ENCODE data around the gene ADAM12.

The ADAM12 gene

DNA sequence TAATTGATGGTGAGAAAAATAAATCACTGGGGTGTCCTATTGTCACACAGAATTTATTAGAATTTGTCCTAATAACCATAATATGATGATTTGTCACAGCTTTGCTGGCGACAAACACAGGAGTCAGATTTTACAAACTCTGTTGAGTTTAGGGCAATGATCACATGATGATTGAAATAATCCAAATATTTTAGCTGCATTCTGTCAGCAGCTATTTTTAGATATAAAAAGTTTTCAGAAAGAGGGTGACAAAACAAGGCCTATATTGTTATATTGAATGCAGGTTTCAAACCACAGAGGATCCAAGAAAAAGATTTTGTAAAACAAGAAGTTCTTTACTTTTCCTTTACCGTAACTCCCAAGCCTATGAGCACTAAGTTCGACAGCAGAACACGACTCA, 178.8 kb downstream of the ADAM12 start:
- H3K36me3 ChIP-seq (replicated peaks; ENCODE audit: low read depth, low read length) = no peaks in the 10 kb centered on the region
- H4K20me1 ChIP-seq (ENCODE audit: insufficient read depth, low read length) = no peaks in the 10 kb centered on the region
- H3K4me1 ChIP-seq (ENCODE audit: low read length) = no peaks in the 10 kb centered on the region
- H3K4me3 ChIP-seq (ENCODE audit: low read length) = no peak overlapping the region
- H3K9ac ChIP-seq (ENCODE audit: low read length) = no peak overlapping the region
- no peaks in the 10 kb centered on the region for H3K79me2 ChIP-seq (ENCODE audit: low read length)
- no peak for TF ChIP-seq EZH2phosphoT487 (IDR thresholded peaks at IDR 0.05; ENCODE audit: low read depth)
- TF ChIP-seq, protein P1, sequence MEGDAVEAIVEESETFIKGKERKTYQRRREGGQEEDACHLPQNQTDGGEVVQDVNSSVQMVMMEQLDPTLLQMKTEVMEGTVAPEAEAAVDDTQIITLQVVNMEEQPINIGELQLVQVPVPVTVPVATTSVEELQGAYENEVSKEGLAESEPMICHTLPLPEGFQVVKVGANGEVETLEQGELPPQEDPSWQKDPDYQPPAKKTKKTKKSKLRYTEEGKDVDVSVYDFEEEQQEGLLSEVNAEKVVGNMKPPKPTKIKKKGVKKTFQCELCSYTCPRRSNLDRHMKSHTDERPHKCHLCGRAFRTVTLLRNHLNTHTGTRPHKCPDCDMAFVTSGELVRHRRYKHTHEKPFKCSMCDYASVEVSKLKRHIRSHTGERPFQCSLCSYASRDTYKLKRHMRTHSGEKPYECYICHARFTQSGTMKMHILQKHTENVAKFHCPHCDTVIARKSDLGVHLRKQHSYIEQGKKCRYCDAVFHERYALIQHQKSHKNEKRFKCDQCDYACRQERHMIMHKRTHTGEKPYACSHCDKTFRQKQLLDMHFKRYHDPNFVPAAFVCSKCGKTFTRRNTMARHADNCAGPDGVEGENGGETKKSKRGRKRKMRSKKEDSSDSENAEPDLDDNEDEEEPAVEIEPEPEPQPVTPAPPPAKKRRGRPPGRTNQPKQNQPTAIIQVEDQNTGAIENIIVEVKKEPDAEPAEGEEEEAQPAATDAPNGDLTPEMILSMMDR (IDR thresholded peaks at IDR 0.05; ENCODE audit: low read depth, low read length) = no peak
- no peak overlapping the region for H2AFZ ChIP-seq (ENCODE audit: low read depth, low read length)
- H3K4me2 ChIP-seq (ENCODE audit: low read length) = no peak overlapping the region
- H3K27ac ChIP-seq (ENCODE audit: low read length) = no peak overlapping the region
- H3K9me3 ChIP-seq (ENCODE audit: insufficient read depth, low read length) = no peaks in the 10 kb centered on the region
- no peaks in the 10 kb centered on the region for H3K27me3 ChIP-seq (ENCODE audit: low read depth, low read length)

DNA sequence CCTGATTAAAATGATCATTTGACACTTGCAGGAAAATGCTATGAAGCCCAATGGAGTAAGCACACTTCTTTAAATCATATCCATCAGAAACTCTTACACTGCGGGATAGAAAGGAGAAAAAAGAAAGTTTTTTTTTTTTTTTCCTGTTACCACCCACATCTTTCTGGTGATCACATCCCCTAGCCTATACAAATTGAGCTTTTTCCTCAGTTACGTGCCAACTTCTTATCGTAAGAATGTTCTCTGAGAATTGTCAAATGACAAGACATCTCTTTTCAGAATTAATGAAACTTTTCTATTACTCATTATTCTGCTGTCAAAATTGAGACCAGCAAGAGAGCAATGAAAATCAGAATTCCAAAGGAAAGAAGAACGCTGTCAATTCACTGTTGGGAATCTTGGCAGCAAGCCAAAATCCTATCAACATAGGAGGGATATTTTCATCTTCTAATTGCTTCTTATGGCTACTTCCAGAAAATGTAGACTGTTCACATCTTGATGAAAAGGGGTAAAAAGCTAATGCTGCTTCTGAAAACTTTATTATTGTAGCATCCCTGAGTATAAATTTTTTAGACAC, 179.5 kb downstream of the ADAM12 start:
- Histone ChIP-seq H3K79me2 (ENCODE audit: low read length) (no peaks in the 10 kb centered on the region), H3K9me3 (ENCODE audit: insufficient read depth, low read length) (no peaks in the 10 kb centered on the region), H3K4me2 (ENCODE audit: low read length) (no peak overlapping the region), H3K4me3 (ENCODE audit: low read length) (no peak overlapping the region), H2AFZ (ENCODE audit: low read depth, low read length) (no peak overlapping the region), H4K20me1 (ENCODE audit: insufficient read depth, low read length) (no peaks in the 10 kb centered on the region), H3K27me3 (ENCODE audit: low read depth, low read length) (no peaks in the 10 kb centered on the region), H3K4me1 (ENCODE audit: low read length) (no peaks in the 10 kb centered on the region), H3K27ac (ENCODE audit: low read length) (no peak overlapping the region), H3K9ac (ENCODE audit: low read length) (no peak overlapping the region), H3K36me3 (replicated peaks; ENCODE audit: low read depth, low read length) (no peaks in the 10 kb centered on the region)
- TF ChIP-seq, protein P1 (IDR thresholded peaks at IDR 0.05; ENCODE audit: low read depth, low read length) = no peak
- TF ChIP-seq EZH2phosphoT487 (IDR thresholded peaks at IDR 0.05; ENCODE audit: low read depth) = no peak

- no peak overlapping the region for H3K27ac ChIP-seq (ENCODE audit: low read length)
- no peak overlapping the region for H3K9ac ChIP-seq (ENCODE audit: low read length)
- H2AFZ ChIP-seq (ENCODE audit: low read depth, low read length) = no peak overlapping the region
- TF ChIP-seq EZH2phosphoT487 (IDR thresholded peaks at IDR 0.05; ENCODE audit: low read depth) = no peak
- TF ChIP-seq, protein P1 (IDR thresholded peaks at IDR 0.05; ENCODE audit: low read depth, low read length) = no peak
- H3K4me2 ChIP-seq (ENCODE audit: low read length) = no peak overlapping the region
- no peaks in the 10 kb centered on the region for H3K36me3 ChIP-seq (replicated peaks; ENCODE audit: low read depth, low read length)
- no peak overlapping the region for H3K4me3 ChIP-seq (ENCODE audit: low read length)
- H3K4me1 ChIP-seq (ENCODE audit: low read length) = no peaks in the 10 kb centered on the region
- no peaks in the 10 kb centered on the region for H3K27me3 ChIP-seq (ENCODE audit: low read depth, low read length)
- H4K20me1 ChIP-seq (ENCODE audit: insufficient read depth, low read length) = no peaks in the 10 kb centered on the region
- H3K79me2 ChIP-seq (ENCODE audit: low read length) = no peaks in the 10 kb centered on the region
- no peaks in the 10 kb centered on the region for H3K9me3 ChIP-seq (ENCODE audit: insufficient read depth, low read length)
Observed at GRCh38 chr10:126207851-126208250, 180.4 kb downstream of the ADAM12 start.

- TF ChIP-seq, protein P1 (IDR thresholded peaks at IDR 0.05; ENCODE audit: low read depth, low read length) = no peak
- no peak for TF ChIP-seq EZH2phosphoT487 (IDR thresholded peaks at IDR 0.05; ENCODE audit: low read depth)
- H3K4me1 ChIP-seq (ENCODE audit: low read length) = no peaks in the 10 kb centered on the region
Observed at GRCh38 chr10:126207313-126207771, 180.9 kb downstream of the ADAM12 start.

More at GRCh38 chr10:126207313-126207771, 180.9 kb downstream of the ADAM12 start:
- no peak overlapping the region for H3K4me3 ChIP-seq (ENCODE audit: low read length)
- no peak overlapping the region for H3K4me2 ChIP-seq (ENCODE audit: low read length)
- H3K27me3 ChIP-seq (ENCODE audit: low read depth, low read length) = no peaks in the 10 kb centered on the region
- H3K9ac ChIP-seq (ENCODE audit: low read length) = no peak overlapping the region
- H3K79me2 ChIP-seq (ENCODE audit: low read length) = no peaks in the 10 kb centered on the region
- H3K9me3 ChIP-seq (ENCODE audit: insufficient read depth, low read length) = no peaks in the 10 kb centered on the region
- H3K36me3 ChIP-seq (replicated peaks; ENCODE audit: low read depth, low read length) = no peaks in the 10 kb centered on the region
- no peak overlapping the region for H3K27ac ChIP-seq (ENCODE audit: low read length)
- no peaks in the 10 kb centered on the region for H4K20me1 ChIP-seq (ENCODE audit: insufficient read depth, low read length)
- no peak overlapping the region for H2AFZ ChIP-seq (ENCODE audit: low read depth, low read length)

Measured in OCI-LY3 (cell line).